ENCODE measurements around the gene RNF182.
"Not testable (repeated sequence)": the region's sequence is repeated elsewhere in the genome, so short reads cannot be mapped to it uniquely, and the experiment has no call there.

The RNF182 gene

GRCh38 chr6:14001329-14002012 is 76.7 kb downstream of the RNF182 start:
- no peak for DNase-seq (ENCODE audit: low read depth)

DNA sequence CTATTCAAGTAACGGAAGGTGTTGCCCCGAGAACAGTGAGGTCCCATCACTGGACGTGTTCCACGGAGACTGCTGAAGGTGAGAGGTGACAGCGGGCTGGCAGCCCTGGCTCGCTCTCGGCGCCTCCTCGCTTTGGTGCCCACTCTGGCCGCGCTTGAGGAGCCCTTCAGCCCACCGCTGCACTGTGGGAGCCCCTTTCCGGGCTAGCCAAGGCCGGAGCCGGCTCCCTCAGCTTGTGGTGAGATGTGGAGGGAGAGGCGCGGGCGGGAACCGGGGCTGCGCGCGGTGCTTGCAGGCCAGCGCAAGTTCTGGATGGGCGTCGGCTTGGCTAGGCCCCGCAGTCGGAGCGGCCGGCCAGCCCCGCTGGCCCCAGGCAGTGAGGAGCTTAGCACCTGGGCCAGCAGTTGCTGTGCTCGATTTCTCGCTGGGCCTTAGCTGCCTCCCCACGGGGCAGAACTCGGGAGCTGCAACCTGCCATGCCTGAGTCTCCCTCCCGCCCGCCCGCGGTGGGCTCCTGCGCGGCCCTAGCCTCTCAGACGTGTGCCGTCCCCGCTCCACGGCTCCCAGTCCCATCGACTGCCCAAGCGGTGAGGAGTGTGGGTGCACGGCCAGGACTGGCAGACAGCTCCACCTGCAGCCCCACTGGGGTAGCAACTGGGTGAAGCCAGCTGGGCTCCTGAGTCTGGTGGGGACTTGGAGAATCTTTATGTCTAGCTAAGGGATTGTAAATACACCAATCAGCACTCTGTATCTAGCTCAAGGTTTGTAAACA is 77.6 kb downstream of the RNF182 start:
- no peak for DNase-seq (ENCODE audit: low read depth)

DNA sequence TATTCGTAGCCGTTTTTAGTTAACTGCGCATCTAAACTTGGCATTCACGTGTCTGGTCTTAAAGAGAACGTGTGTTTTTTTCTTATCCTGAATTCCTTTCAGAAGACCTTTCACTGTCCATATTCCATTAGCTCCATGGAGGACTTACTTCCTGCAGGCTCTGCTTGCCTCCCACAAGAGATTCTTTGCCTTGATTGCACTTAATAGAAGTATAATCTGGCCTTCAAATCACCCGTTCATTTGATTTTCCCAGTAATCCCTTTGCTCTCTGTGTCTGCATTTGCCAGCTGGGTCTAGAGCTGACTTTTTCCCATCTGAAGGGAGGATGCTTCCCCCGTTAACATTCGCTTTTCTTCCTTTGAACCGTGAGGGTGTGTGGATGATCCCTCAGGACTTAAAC is 79.5 kb downstream of the RNF182 start:
- no peak for DNase-seq (ENCODE audit: low read depth)

DNA sequence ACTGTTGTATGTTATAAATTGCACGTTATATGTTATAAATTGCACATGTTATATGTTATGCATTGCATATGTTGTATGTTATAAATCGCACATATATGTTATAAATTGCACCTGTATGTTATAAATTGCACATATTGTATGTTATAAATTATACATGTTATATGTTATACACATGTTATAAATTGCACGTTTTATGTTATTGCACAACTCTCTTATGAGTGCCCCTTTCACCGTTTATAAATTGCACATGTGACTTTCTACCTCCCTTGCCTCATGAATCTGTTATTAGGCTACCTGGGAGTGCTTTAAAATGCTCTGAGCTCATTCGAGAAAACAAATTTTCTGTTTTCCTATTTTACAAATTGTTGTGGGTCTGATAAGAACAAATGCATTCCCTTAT is 84.1 kb downstream of the RNF182 start:
- DNase-seq (ENCODE audit: low read depth): no peak

DNA sequence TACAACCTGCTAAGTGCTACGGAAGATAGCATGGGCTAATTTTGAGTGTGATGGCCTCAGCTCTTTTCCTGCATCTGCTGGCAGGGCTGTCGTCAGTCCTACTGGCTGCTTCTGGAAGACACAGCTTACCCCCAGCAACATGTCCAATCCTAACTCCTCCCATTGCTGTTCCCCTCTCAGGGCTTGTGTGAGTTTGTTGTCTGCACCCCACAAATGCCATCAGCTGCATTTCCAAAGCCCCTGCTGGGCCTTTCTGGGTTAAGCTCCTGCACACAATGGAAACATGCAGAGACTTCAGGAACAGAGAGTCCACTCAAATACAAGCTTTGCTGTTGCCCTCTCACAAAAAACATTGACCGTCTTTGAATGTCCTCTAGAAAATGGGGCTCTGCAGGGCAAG is 84.7 kb downstream of the RNF182 start:
- no peak for DNase-seq (ENCODE audit: low read depth)

- no peak for DNase-seq (ENCODE audit: low read depth)
These were observed 85.5 kb downstream of the RNF182 start for GRCh38 chr6:14010275-14010674.

DNA sequence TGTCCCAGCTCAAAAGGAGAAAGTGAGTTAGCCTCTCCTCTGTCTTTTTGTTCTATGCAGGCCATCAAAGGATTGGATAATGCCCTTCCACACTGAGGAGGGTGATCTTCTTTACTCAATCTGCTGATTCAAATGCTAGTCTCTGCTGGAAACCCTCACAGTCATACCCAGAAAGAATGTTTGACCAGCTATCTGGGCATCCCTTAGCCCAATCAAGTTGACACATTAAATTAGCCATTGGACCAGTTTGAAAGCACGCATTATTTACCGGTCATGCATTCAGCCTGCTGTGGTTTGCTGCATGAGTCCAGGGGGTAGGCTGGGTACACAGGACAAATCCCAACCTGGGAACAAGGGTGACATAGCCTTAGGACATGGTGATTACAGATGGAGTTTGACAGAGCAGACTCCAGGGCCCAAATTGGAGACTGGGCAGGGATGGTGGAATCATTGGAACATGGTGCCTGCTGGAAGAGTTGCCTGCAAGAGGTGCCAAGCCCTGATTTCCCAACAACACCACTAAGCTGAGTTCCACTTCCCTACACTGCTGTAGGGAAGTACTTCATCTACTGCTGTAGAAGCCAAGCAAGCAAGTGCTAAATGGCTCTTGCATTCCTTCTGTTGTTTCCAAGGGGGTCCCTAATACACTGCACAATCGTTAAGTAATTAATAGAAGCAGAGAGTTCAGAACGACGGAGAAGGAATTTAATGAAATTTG is 87.7 kb downstream of the RNF182 start:
- DNase-seq (ENCODE audit: low read depth): no peak

DNA sequence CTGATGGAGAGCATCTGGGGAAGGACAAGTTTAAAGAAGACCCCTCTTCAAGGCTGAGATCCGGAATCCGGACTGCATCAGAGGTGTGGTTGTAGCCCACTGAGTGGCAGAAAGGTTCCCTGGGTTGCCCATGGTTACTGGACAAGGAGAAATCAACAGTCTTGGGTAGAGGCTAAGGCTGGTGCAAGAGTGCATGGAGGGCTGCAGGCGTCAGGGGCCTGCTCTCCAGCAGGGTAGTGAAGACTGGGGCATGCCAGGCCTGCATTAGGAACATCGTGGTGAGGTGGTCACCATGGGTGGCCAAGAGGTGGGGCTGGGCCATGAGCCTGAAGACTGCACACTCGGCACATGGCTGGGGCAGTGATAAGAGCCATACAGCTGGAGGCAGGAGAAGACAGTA is 91.2 kb downstream of the RNF182 start:
- no peak for DNase-seq (ENCODE audit: low read depth)

- DNase-seq (ENCODE audit: low read depth): no peak
These were observed 91.7 kb downstream of the RNF182 start for GRCh38 chr6:14016432-14016831.

DNA sequence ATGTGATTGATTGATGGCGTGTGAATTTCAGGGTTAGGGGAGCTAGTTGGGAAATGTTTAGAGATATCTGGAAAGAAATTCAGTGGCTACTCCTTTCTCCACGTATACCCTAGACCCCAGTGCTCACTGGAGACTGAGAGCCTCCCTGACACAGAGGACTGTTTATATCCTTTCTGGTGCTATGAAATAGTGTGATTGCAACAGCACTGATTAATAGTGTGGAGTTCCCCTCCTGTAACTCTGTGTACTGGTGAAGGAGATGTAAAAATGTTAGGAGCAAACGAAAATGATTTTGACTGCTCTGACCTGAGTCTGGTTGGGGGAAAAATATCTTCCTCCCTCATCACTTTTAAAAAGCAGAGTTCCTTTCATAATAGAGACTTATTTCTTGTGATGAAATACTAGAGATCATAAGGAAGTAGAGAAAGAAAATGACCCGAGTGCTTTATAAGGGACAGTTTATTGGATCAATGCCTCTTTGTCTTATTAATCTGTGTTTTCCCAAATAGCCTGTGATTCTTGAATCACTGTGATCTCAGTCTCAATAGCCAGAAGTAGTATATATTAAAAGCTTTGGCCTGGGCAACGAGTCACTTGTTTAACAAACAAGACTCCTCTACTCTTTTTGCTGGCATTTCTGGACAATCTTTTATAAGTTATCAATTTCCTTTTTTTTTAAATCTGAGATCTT is 92.3 kb downstream of the RNF182 start:
- DNase-seq (ENCODE audit: low read depth): no peak

DNA sequence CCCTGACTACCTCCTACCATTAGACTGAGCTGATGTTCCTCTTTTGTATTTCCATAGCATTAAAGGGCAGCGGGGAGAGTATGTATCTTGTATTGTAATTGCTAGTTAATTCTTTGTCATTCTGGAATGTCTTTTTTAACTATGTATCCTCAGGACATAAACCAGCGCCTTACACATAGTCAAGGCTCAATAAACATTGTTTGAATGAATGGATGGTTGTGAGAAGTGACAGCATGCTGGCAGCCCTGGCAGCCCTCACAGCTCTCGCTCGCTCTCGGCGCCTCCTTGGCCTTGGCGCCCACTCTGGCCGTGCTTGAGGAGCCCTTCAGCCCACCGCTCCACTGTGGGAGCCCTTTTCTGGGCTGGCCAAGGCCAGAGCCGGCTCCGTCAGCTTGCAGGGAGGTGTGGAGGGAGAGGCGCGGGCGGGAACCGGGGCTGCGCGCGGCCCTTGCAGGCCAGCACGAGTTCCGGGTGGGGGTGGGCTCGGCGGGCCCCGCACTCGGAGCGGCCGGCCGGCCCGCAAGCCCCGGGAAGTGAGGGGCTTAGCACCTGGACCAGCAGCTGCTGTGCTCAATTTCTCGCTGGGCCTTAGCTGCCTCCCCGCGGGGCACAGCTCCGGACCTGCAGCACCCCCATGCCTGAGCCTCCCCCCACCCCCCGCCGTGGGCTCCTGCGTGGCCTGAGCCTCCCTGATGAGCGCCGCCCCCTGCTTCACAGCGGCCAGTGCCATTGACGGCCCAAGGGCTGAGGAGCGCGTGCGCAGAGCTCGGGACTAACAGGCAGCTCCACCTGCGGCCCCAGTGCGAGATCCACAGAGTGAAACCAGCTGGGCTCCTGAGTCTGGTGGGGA is 93.1 kb downstream of the RNF182 start:
- DNase-seq (ENCODE audit: low read depth): no peak

- not testable (repeated sequence) for DNase-seq (ENCODE audit: low read depth)
These were observed 93.8 kb downstream of the RNF182 start for GRCh38 chr6:14018559-14018958.

- no peak for DNase-seq (ENCODE audit: low read depth)
These were observed 95.8 kb downstream of the RNF182 start for GRCh38 chr6:14020551-14020950.

DNA sequence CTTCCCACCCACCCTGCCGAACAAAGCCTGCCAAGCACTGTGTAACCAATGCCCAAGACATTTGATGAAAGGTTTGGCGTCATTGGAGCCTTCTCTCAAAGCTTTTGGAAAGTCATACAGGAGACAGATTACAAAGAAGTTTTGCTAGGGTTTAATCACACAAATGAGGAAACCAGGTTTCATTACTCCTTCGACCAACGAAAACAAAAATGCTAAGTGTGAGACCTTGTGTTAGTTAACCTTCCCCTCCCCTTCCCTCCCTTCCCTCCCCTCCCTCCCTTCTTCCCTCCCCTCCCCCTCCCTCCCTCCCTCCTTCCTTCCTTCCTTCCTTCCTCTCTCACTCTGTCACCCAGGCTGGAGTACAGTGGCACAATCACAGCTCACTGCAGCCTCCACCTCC is 96.7 kb downstream of the RNF182 start:
- DNase-seq (ENCODE audit: low read depth): no peak

GRCh38 chr6:14022673-14023072 is 97.9 kb downstream of the RNF182 start:
- DNase-seq (ENCODE audit: low read depth): no peak

GRCh38 chr6:14023855-14024254 is 99.1 kb downstream of the RNF182 start:
- no peak for DNase-seq (ENCODE audit: low read depth)

- no peak for DNase-seq (ENCODE audit: low read depth)
These were observed 100.4 kb downstream of the RNF182 start for GRCh38 chr6:14025160-14025559.

GRCh38 chr6:14026831-14027539 is 102.2 kb downstream of the RNF182 start:
- no peak for DNase-seq (ENCODE audit: low read depth)

DNA sequence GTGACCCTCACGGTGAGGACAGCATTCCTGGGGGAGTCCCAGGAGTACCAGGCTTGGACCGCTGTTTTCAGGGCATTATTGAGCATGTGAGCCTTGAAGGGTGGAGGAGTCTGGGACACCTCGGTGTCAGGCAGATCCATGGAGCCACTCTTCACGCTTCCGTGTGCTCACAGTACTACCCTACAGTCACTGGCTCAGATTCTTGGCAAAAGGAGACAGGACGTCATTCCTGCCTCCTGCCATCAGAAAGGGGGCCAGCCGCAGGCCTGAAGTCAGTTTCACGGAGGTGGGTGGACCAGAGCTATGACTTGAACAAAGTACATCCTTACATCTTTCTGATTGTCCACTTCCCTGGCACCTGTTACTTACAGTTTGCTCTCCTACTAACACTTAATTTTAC is 103.9 kb downstream of the RNF182 start:
- DNase-seq (ENCODE audit: low read depth): no peak

GRCh38 chr6:14029605-14030004 is 104.9 kb downstream of the RNF182 start:
- DNase-seq (ENCODE audit: low read depth): no peak
